ENCODE data around the gene MX2.

DNA sequence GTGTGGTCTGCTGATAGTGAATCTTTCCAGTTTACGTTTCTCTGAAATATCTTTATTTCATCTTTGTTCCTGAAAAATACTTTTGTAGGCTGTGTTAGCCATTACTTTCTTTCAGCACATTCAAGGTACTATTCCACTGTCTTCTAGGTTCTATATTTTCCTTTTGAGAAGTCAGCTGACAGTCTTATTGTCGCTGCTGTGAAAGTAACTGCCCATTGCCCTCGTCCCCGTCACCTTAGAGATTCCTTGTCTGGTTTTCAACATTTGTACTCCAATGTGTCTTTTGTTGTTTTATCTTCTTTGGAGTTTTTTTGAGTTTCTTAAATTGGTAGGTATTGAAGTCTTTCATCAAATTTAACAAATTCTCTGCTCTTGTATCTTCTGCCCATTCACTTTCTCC, 19.8 kb upstream of the MX2 start:
- TF ChIP-seq, protein P1, sequence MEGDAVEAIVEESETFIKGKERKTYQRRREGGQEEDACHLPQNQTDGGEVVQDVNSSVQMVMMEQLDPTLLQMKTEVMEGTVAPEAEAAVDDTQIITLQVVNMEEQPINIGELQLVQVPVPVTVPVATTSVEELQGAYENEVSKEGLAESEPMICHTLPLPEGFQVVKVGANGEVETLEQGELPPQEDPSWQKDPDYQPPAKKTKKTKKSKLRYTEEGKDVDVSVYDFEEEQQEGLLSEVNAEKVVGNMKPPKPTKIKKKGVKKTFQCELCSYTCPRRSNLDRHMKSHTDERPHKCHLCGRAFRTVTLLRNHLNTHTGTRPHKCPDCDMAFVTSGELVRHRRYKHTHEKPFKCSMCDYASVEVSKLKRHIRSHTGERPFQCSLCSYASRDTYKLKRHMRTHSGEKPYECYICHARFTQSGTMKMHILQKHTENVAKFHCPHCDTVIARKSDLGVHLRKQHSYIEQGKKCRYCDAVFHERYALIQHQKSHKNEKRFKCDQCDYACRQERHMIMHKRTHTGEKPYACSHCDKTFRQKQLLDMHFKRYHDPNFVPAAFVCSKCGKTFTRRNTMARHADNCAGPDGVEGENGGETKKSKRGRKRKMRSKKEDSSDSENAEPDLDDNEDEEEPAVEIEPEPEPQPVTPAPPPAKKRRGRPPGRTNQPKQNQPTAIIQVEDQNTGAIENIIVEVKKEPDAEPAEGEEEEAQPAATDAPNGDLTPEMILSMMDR (IDR thresholded peaks at IDR 0.05) = no peak
- no peak for TF ChIP-seq POLR2A (IDR thresholded peaks at IDR 0.05)
